HG03342 (cell line): ENCODE measurements around the gene SERPINF2.
"Not testable (repeated sequence)": the region's sequence is repeated elsewhere in the genome, so short reads cannot be mapped to it uniquely, and the experiment has no call there.

ENCODE experiments used
- ATAC-seq: cut with Tn5 transposase; IDR thresholded peaks from one replicate; pipeline ENCODE4 v1.9.1; 2021; ENCODE audit warnings: mild to moderate bottlenecking, moderate library complexity; ENCODE audit not compliant: unreplicated experiment

Gene SERPINF2

DNA sequence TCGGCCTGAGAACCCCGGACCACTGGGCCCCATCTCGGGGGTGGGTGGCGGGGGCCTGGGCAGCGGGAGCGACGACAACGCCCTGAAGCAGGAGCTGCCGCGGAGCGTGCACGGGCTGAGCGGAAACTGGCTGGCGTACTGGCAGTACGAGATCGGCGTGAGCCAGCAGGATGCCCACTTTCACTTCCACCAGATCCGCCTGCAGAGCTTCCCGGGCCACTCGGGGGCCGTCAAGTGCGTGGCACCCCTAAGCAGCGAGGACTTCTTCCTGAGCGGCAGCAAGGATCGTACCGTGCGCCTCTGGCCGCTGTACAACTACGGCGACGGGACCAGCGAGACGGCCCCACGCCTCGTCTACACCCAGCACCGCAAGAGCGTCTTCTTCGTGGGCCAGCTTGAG, 8.9 kb upstream of the SERPINF2 start:
- ATAC-seq: no peak

DNA sequence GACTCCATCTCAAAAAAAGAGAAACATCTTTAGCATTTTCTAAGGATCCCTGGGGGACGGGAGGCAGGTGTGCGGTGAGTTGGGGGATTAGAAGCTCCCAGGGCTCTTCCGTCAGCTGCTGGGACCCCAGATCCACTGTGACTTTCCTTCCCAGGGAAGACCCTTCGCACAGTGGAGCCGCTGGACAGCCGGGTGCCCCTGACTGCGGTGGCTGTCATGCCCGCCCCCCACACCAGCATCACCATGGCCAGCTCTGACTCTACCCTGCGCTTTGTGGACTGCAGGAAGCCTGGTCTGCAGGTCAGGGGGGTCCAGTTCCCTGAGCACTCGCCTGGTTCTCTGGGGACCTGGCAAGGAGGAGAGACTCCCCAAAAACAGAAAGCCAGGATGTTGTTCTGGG, 7.3 kb upstream of the SERPINF2 start:
- no peak for ATAC-seq

DNA sequence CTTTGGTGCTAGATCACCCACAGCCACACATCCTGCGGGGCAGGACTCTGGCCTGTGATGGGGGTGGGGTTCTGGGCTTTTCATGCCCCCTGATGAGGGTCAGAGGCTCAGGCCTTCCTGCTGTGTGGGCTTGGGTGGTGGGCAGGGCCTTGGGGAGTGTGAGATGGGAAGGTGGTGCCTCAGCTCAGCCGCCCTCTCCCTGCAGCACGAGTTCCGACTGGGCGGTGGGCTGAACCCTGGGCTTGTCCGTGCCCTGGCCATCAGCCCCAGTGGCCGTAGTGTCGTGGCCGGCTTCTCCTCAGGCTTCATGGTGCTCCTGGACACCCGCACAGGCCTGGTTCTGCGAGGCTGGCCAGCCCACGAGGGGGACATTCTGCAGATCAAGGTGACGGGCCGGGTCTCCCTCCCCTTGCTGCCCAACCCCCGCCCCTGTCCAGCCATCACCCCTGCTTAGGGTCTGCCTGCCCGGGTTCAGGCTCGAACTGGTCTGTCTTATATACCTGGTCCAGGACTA, 6.8 kb upstream of the SERPINF2 start:
- ATAC-seq: no peak

DNA sequence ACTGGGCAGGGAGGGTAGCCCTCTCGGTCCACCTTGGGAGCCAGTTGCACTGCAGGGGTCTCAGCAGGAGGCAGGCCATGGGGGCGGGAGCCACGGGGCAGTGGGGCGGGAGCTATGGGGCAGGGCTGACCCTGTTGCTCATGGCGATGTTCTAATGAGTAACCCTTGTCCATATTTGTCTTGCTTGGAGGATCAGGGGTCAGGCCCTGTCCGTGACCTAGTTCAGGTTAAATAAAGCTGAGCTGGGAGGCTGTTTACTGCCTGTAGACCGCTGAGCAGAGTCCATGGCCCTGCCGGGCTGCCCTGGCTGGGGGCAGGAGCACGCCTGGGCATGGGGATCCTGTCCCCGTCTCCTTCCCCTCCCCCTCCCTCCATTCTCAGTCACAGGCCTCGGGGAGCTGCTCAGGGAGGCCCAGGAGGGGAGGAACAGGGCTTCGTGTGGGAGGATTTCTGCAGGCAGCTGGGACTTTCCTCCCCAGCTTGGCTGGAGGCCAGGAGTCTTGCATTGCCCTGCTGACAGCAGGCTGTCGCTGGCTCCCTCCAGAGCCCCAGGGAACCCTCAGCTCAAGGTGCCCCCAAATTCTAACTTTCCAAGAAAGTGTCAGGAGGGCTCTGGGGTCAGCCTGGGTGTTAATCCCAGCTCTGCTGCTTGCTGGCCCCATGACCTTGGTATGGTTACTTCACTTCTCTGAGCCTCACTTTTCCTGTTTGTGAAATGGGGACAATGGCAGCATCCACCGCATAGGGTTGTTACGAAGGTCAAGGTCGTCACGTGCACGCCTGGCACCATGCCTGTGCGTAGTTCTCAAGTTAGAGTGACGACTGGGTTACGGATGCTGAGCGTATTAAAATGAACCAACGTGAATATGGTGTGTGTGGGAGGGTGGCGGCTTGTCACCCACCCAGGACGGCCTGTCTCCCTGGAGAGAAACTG, 6.1 kb upstream of the SERPINF2 start:
- no peak for ATAC-seq

DNA sequence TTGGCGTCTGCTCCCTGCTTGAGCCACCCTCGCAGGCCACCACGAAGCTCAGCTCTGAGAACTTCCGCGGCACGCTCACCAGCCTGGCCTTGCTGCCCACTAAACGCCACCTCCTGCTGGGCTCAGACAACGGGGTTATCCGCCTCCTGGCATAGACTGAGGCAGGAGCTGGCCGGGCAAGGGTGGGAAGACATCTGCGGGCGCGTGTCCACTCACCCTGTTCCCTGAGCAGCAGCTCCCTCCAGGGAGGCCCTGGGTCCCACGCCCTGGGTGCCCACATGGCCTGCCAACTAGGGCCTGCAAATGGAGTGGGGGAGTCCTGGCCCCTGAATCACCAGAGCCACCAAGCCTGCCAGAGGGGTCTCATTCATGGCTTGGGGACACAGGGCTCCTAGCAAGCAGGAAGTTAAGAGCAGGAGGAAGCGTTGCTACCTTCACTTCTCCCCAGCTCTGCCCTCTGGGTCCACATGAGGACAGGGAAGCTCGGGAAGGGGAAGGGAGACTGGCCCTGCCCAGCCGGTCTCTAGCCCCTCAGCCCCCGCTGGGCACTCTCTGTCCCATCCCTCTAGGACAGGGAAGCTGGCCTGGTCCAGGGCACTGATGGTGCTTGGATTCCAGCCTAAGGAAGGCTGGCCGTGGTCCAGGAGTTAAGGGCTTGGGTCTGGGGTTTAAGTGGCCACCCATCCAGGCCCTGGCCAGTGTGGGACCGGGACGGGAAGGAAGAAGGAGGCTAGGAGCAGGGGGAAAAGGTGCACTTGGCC, 5.0 kb upstream of the SERPINF2 start:
- no peak for ATAC-seq

DNA sequence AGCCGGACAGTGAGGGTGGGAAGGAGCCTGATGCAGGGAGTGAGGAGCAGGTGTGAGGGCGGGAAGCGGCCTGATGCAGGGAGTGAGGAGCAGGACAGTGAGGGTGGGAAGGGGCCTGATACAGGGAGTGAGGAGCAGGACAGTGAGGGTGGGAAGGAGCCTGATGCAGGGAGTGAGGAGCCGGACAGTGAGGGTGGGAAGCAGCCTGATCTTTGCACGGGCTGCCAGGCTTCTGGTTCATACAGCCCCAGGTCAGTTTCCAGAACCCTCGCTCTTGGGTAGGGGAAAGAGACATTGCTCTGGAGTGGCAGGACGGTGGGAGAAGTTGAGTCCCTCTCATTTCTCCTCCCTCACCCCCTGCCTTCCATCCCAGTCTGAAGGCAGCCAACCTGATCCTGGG, 772 bp upstream of the SERPINF2 start:
- not testable (repeated sequence) for ATAC-seq

DNA sequence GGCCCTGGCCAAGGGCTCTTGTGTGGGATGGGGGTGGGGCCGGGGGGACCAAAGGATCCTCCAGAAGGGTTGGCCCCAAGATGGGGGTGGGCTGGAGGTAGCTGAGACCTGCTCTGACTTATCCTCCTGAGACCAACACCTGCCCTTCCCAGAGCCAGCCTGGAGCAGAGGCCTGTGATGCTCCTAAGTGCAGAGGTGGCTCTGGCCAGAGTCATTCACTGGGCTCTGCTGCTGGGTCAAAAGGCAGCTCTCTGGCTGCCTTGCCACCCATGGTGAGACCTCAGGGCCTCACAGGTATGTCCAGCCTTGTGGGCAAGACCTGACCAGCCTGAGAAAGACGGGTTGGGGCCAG, 393 bp downstream of the SERPINF2 start:
- ATAC-seq: no peak

DNA sequence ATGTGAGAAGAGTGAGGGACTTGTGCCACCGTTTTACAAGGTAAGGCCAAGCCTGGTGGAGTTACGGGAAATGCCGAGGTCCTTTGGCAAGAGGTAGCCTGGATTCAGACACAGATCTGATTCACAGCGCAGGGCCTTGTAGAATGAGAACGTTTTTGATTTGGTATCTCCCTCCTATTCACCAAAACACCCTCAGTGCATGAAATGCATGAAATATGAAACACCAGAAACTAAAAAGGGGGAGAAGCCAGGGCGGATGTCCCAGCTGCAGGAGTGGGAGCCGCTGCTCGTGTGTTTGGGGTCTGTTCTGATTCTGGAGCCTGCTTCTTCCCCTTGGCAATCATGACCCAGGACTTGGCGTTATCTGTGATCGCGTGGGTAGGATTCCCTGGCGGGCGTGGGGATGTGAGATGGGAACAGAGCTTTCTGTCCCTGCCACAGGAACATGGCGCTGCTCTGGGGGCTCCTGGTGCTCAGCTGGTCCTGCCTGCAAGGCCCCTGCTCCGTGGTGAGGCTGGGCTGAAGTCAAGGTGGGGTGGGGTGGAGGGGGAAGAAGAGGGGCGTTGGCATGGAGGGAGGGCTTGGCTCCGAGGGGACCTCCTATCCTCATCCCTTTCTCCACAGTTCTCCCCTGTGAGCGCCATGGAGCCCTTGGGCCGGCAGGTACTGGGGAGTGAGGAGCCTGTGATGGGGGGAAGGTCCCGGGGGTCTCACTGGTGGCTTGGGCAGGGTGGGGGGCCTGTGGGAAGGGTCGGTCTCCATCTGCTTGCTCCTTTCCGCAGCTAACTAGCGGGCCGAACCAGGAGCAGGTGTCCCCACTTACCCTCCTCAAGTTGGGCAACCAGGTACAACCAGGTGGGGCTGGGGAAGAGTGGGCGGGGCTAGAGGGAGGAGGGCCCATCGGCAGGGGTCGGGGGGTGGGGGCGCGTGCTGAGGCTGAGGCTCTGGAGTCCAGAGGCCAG, 2.2 kb downstream of the SERPINF2 start:
- no peak for ATAC-seq

DNA sequence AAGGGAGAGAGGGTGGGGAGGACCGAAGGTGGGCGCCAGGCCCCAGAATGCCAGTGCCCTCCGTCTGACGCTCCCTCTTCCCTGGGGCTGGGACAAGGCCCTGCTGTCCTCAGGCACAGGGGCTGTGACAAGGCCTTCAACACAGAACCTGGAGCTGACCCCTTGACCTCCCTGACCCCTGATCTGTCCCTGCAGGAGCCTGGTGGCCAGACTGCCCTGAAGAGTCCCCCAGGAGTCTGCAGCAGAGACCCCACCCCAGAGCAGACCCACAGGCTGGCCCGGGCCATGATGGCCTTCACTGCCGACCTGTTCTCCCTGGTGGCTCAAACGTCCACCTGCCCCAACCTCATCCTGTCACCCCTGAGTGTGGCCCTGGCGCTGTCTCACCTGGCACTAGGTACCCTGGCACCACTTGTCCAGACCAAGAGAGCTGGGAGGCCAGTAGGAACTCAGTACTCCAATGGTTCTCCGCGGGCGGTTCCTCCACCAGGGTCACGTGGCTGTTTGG, 2.9 kb downstream of the SERPINF2 start:
- ATAC-seq: no peak

DNA sequence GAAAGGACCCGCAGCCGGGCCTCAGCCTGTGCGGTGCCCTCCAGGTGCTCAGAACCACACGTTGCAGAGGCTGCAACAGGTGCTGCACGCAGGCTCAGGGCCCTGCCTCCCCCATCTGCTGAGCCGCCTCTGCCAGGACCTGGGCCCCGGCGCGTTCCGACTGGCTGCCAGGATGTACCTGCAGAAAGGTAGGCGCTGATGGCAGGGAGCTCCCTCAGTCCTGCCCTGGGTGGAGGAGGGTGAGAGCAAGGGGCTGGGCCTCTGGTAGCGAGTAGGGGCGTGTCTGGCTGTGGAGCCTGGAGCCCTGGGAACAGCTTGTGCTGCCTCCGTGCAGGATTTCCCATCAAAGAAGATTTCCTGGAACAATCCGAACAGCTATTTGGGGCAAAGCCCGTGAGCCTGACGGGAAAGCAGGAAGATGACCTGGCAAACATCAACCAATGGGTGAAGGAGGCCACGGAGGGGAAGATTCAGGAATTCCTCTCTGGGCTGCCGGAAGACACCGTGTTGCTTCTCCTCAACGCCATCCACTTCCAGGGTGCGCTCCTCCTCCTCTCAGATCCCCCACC, 4.4 kb downstream of the SERPINF2 start:
- no peak for ATAC-seq

DNA sequence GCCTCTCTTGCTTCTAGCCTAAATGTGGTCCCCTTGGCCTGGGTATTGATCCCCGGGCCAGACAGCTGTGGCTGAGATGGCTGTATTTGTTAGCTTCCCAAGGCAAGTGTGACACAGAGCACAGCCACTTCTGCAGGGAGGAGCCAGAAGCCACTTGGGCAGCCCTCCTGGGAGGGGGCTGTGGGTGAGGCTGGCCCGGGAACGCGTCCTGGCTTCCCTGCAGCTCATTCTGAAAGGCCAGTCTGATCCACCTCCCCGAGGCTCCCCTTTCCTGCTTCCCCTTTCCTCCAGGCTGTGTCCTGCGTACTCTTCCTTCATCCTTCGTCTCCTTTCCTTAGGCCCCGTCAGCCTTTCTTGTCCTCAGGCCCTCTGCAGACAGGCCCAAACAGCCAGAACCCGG, 8.0 kb downstream of the SERPINF2 start:
- ATAC-seq: no peak

DNA sequence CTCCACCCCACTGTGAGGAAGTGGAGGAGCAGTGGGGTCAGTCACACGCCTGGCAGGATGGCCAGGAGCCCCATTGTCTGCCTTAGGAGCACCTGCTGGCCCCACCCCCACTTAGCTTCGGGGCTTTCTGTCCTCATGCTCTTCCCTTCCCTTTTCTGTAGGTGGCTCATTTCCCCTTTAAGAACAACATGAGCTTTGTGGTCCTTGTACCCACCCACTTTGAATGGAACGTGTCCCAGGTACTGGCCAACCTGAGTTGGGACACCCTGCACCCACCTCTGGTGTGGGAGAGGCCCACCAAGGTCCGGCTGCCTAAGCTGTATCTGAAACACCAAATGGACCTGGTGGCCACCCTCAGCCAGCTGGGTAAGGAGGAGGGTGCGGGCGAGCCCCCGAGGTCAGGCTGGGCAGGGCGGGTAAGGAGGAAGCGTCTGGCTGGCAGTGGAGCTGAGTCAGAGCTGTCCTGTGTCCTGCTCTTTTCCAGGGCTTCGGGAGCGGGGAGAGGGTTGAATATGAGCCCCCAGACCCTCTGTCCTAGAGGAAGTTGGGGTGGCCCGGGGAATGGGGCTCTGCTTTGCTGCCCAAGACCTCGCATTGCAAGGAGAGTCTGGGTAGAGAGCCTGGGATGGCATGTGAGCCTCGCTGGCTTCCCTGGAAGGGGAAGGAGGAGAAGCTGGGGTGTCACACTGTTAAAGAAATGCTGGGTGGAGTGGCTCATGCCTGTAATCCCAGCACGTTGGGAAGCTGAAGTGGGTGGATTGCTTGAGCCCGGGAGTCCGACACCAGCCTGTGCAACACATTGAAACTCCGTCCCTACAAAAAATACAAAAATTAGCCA, 10.0 kb downstream of the SERPINF2 start:
- ATAC-seq: no peak

DNA sequence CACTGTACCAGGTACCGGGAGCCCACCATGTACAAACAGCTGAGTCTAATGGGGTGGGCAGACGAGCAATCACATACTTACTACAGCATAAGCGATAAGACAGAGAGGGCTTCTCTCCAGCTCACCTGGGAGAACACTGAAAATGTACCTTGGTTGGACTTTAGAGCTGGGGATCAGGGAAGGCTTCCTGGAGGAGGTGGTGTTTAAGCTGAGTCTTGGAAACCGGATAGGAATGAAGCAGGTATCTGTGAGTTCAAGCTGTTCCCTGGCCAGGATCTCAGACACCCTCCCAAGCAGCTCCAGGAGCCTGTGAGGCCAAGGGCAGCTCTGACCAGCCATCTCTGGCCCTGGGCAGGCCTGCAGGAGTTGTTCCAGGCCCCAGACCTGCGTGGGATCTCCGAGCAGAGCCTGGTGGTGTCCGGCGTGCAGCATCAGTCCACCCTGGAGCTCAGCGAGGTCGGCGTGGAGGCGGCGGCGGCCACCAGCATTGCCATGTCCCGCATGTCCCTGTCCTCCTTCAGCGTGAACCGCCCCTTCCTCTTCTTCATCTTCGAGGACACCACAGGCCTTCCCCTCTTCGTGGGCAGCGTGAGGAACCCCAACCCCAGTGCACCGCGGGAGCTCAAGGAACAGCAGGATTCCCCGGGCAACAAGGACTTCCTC, 11.2 kb downstream of the SERPINF2 start:
- no peak for ATAC-seq

DNA sequence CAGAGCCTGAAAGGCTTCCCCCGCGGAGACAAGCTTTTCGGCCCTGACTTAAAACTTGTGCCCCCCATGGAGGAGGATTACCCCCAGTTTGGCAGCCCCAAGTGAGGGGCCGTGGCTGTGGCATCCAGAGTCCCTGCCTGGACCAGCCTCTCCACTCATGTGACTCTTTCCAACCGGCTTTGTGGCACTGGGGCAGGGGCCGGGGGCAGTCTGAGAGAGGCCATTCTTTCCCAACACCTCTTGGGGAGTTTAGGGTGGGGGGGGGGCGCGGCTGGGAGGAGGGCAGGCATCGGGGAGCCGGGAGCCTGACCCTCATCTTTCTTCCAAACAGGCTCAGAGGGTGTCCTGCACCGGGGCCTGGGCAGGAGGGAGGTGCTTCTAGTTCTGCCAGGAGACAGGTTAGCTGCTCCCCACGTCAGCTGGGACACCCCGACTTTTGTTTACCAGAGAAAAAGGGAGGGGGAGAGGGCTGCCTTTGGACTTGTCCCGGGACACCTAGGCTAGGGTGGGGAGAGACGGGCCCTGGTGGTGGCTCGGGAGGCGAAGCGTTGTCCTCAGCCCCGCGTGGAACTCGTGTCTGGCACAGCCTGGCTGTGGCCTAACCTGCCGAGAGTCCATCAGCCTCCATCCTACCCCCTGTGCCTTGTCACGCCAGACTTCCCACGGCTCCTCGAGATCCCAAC, 11.9 kb downstream of the SERPINF2 start:
- ATAC-seq: no peak

DNA sequence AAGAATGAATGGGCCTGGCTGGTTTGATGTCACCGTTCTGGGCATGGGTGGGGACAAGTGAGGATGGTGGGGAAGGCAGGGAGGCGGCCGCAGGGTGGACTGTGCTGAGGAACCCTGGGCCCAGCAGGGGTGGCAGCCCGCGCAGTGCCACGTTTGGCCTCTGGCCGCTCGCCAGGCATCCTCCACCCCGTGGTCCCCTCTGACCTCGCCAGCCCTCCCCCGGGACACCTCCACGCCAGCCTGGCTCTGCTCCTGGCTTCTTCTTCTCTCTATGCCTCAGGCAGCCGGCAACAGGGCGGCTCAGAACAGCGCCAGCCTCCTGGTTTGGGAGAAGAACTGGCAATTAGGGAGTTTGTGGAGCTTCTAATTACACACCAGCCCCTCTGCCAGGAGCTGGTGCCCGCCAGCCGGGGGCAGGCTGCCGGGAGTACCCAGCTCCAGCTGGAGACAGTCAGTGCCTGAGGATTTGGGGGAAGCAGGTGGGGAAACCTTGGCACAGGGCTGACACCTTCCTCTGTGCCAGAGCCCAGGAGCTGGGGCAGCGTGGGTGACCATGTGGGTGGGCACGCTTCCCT, 12.7 kb downstream of the SERPINF2 start:
- ATAC-seq: no peak

DNA sequence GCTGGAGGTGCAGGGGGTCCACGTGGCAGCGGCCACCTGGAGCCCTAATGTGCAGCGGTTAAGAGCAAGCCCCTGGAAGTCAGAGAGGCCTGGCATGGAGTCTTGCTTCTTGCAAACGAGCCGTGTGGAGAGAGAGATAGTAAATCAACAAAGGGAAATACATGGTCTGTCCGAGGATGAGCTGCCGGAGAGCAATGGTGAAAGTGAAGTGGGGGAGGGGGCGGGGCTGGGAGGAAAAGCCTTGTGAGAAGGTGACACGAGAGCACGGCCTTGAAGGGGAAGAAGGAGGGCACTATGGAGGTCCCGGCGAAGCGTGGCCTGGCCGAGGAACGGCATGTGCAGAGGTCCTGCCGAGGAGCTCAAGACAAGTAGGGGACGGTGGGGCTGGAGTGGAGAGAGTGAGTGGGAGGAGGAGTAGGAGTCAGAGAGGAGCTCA, 13.2 kb downstream of the SERPINF2 start:
- ATAC-seq: no peak

DNA sequence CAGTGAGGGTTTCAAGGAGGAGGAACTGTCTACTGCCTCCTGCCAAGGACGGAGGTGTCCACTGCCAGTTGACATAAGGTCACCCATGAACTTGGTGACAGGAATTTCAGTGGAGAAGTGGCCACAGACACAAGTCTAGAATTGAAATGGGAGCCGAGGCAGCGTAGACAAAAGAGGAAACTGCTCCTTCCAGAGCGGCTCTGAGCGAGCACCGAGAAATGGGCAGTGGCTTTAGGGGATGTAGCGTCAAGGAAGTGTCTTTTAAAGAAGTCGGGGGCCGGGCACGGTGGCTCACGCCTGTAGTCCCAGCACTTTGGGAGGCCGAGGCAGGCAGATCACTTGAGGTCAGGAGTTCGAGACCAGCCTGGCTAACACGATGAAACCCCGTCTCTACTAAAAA, 16.1 kb downstream of the SERPINF2 start:
- no peak for ATAC-seq

DNA sequence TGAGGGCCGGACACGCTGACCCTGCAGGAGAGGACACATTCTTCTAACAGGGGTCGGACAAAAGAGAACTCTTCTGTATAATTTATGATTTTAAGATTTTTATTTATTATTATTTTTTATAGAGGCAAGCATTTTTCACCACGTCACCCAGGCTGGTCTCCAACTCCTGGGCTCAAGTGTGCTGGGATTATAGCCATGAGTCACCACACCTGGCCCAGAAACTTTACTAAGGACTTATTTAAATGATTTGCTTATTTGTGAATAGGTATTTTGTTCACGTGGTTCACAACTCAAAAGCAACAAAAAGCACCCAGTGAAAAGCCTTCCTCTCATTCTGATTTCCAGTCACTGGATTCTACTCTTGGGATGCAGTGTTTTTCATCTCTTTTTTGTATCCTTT, 16.9 kb downstream of the SERPINF2 start:
- ATAC-seq: no peak
